ENCODE data around the gene ASCL1.

ASCL1 gene

GRCh38 chr12:102950950-102951619, 6.4 kb upstream of the ASCL1 start:
- no peak for DNase-seq (ENCODE audit: low spot score)
- no peak for FAIRE-seq

- no peak for FAIRE-seq
These were observed 5.6 kb upstream of the ASCL1 start for GRCh38 chr12:102951841-102952240.

GRCh38 chr12:102953221-102953620, 4.3 kb upstream of the ASCL1 start:
- FAIRE-seq = no peak

More at GRCh38 chr12:102951841-102952240, 5.6 kb upstream of the ASCL1 start:
- no peak for DNase-seq (ENCODE audit: low spot score)

GRCh38 chr12:102954134-102954533, 3.3 kb upstream of the ASCL1 start:
- FAIRE-seq (no peak), DNase-seq (ENCODE audit: low spot score) (no peak)

More at GRCh38 chr12:102953221-102953620, 4.3 kb upstream of the ASCL1 start:
- no peak for DNase-seq (ENCODE audit: low spot score)

- FAIRE-seq = no peak
These were observed 1.3 kb upstream of the ASCL1 start for GRCh38 chr12:102955926-102956737.

GRCh38 chr12:102956738-102957327, 641 bp upstream of the ASCL1 start:
- FAIRE-seq = no peak

More at GRCh38 chr12:102955926-102956737, 1.3 kb upstream of the ASCL1 start:
- DNase-seq (ENCODE audit: low spot score) = no peak

GRCh38 chr12:102958073-102958829, 777 bp downstream of the ASCL1 start:
- DNase-seq (ENCODE audit: low spot score) = no peak

More at GRCh38 chr12:102956738-102957327, 641 bp upstream of the ASCL1 start:
- DNase-seq (ENCODE audit: low spot score) = no peak

GRCh38 chr12:102958830-102959176, 1.3 kb downstream of the ASCL1 start:
- FAIRE-seq (no peak), DNase-seq (ENCODE audit: low spot score) (no peak)

More at GRCh38 chr12:102958073-102958829, 777 bp downstream of the ASCL1 start:
- FAIRE-seq = no peak

GRCh38 chr12:102959391-102959790, 1.9 kb downstream of the ASCL1 start:
- no peak for FAIRE-seq
- DNase-seq (ENCODE audit: low spot score) = no peak

- FAIRE-seq = no peak
These were observed 3.4 kb downstream of the ASCL1 start for GRCh38 chr12:102960766-102961465.

GRCh38 chr12:102961466-102961855, 4.0 kb downstream of the ASCL1 start:
- DNase-seq (ENCODE audit: low spot score) = no peak
- FAIRE-seq = no peak

More at GRCh38 chr12:102960766-102961465, 3.4 kb downstream of the ASCL1 start:
- DNase-seq (ENCODE audit: low spot score) = no peak

- FAIRE-seq (no peak), DNase-seq (ENCODE audit: low spot score) (no peak)
These were observed 5.1 kb downstream of the ASCL1 start for GRCh38 chr12:102962532-102962931.

GRCh38 chr12:102962986-102963385, 5.5 kb downstream of the ASCL1 start:
- FAIRE-seq = no peak
- no peak for DNase-seq (ENCODE audit: low spot score)

- FAIRE-seq (no peak), DNase-seq (ENCODE audit: low spot score) (no peak)
These were observed 6.3 kb downstream of the ASCL1 start for GRCh38 chr12:102963796-102964195.

- no peak for FAIRE-seq
- DNase-seq (ENCODE audit: low spot score) = no peak
These were observed 7.4 kb downstream of the ASCL1 start for GRCh38 chr12:102964872-102965271.

GRCh38 chr12:102965281-102966155, 8.0 kb downstream of the ASCL1 start:
- FAIRE-seq = no peak
- no peak for DNase-seq (ENCODE audit: low spot score)

- DNase-seq (ENCODE audit: low spot score) (no peak), FAIRE-seq (no peak)
These were observed 8.9 kb downstream of the ASCL1 start for GRCh38 chr12:102966200-102966863.

GRCh38 chr12:102970780-102971179, 13.3 kb downstream of the ASCL1 start:
- FAIRE-seq = no peak

GRCh38 chr12:102971227-102971626, 13.8 kb downstream of the ASCL1 start:
- FAIRE-seq (no peak), DNase-seq (ENCODE audit: low spot score) (no peak)

More at GRCh38 chr12:102970780-102971179, 13.3 kb downstream of the ASCL1 start:
- no peak for DNase-seq (ENCODE audit: low spot score)

Measured in RCC 7860 (cell line).